AG04449 (cell line): ENCODE results near the gene ADRA2C.

ENCODE experiments used
- CTCF ChIA-PET: fragments of 350-600 bp; formaldehyde crosslinking; extraction: SDS; loops from one replicate; lab custom pipeline; 2021; ENCODE audit warnings: antibody characterized with exemption; lab: Yijun Ruan, JAX
- POLR2A ChIA-PET: fragments of 400-600, 350-600 bp; formaldehyde crosslinking; extraction: SDS; loops from one replicate; lab custom pipeline; 2020; ENCODE audit warnings: antibody characterized with exemption, inconsistent platforms; lab: Yijun Ruan, JAX
- DNase-seq: peaks from one replicate; pipeline ENCODE4 v3.0.0-alpha.2; 2010; ENCODE audit warnings: low read depth, low spot score
- H3K4me3 ChIP-seq: 2 replicates; pipeline ENCODE4 v1.5.1; 2011; ENCODE audit warnings: low read depth, mild to moderate bottlenecking, control low read depth, low read length
- CTCF ChIP-seq: IDR thresholded peaks from one replicate; pipeline ENCODE4 v1.5.1; 2011; ENCODE audit warnings: mild to moderate bottlenecking, moderate library complexity, low read length, control low read depth, inconsistent platforms; ENCODE audit not compliant: insufficient read depth; ENCODE audit errors: missing control alignments

ADRA2C gene

GRCh38 chr4:3802571-3803474 is 36.6 kb downstream of the ADRA2C start:
- DNase-seq: no peak
- CTCF ChIA-PET: no interaction called here

GRCh38 chr4:3803475-3803847 is 37.3 kb downstream of the ADRA2C start:
- ChIA-PET CTCF (no interaction called here), POLR2A (no interaction called here)
- no peak for DNase-seq
- no peak overlapping the region for H3K4me3 ChIP-seq
- no peak for TF ChIP-seq CTCF

More at GRCh38 chr4:3802571-3803474, 36.6 kb downstream of the ADRA2C start:
- no peak overlapping the region for H3K4me3 ChIP-seq
- POLR2A ChIA-PET: no interaction called here
- TF ChIP-seq CTCF: no peak

- ChIA-PET CTCF (no interaction called here), POLR2A (no interaction called here)
- DNase-seq: no peak
- no peak for TF ChIP-seq CTCF
- H3K4me3 ChIP-seq: no peak overlapping the region
These were observed 37.8 kb downstream of the ADRA2C start for GRCh38 chr4:3803946-3804345.

GRCh38 chr4:3805026-3805425 is 38.8 kb downstream of the ADRA2C start:
- no peak for DNase-seq

GRCh38 chr4:3805731-3806130 is 39.5 kb downstream of the ADRA2C start:
- H3K4me3 ChIP-seq: no peak overlapping the region
- ChIA-PET POLR2A (no interaction called here), CTCF (no interaction called here)
- no peak for DNase-seq
- TF ChIP-seq CTCF: no peak

More at GRCh38 chr4:3805026-3805425, 38.8 kb downstream of the ADRA2C start:
- TF ChIP-seq CTCF: no peak
- CTCF ChIA-PET: no interaction called here
- POLR2A ChIA-PET: no interaction called here
- no peak overlapping the region for H3K4me3 ChIP-seq

- TF ChIP-seq CTCF: no peak
- no peak overlapping the region for H3K4me3 ChIP-seq
- DNase-seq: no peak
- ChIA-PET POLR2A (no interaction called here), CTCF (no interaction called here)
These were observed 41.1 kb downstream of the ADRA2C start for GRCh38 chr4:3807311-3807710.
